Keratinocyte (primary cell): Measurements from ENCODE around the gene ARRB1. TPM values are rescaled to one million over a fixed set of nuclear protein-coding genes. Genes with fewer than 3 reads are reported as not detected.

ENCODE experiments used
- DNase-seq: peaks from one replicate; pipeline ENCODE4 v3.0.0-alpha.2; 2011; ENCODE audit warnings: low read depth, missing footprints, low spot score
- FAIRE-seq: peaks from 2 replicates; lab custom pipeline; 2011; peaks lifted over from hg19 to GRCh38; lab: Jason Lieb, UNC
- H2AFZ ChIP-seq: 2 replicates; pipeline ENCODE4 v1.6.0; 2012; ENCODE audit warnings: low read length, control low read depth, inconsistent platforms; ENCODE audit not compliant: control insufficient read depth
- H3K27ac ChIP-seq: 2 replicates; pipeline ENCODE4 v1.5.1; 2011; ENCODE audit warnings: low read length; ENCODE audit not compliant: control insufficient read depth, insufficient read depth
- H3K27me3 ChIP-seq: 3 replicates; pipeline ENCODE4 v1.6.0; 2011; ENCODE audit warnings: low read length; ENCODE audit not compliant: control insufficient read depth, insufficient read depth; ENCODE audit errors: extremely low read depth
- H3K36me3 ChIP-seq, 2 experiments: 2 replicates in 1 of 2; 3 replicates in 1 of 2; pipeline ENCODE4 v1.5.1; 2011; ENCODE audit warnings: low read length in 2 of 2, mild to moderate bottlenecking in 1 of 2; ENCODE audit not compliant: control insufficient read depth in 2 of 2, insufficient read depth in 2 of 2; ENCODE audit errors: extremely low read depth in 1 of 2
- H3K4me1 ChIP-seq: 3 replicates; pipeline ENCODE4 v1.5.1; 2011; ENCODE audit warnings: low read length; ENCODE audit not compliant: control insufficient read depth, insufficient read depth; ENCODE audit errors: extremely low read depth
- H3K4me2 ChIP-seq: 3 replicates; pipeline ENCODE4 v1.6.0; 2011; ENCODE audit warnings: low read depth, low read length; ENCODE audit not compliant: control insufficient read depth, insufficient read depth; ENCODE audit errors: extremely low read depth
- H3K4me3 ChIP-seq, 3 experiments: fragments of 200-600 bp in 1 of 3; sonication (generic) in 1 of 3; 2 replicates in 2 of 3; 3 replicates in 1 of 3; pipeline ENCODE4 v1.5.1; 2011 to 2016; ENCODE audit warnings: low read length in 3 of 3, mild to moderate bottlenecking in 3 of 3, control low read depth in 2 of 3, inconsistent platforms in 1 of 3, low read depth in 1 of 3, mixed read lengths in 1 of 3, mixed run types in 1 of 3, moderate library complexity in 1 of 3; ENCODE audit not compliant: control insufficient read depth in 2 of 3, insufficient read depth in 2 of 3; ENCODE audit errors: extremely low read depth in 1 of 3
- H3K79me2 ChIP-seq: 2 replicates; pipeline ENCODE4 v1.6.0; 2012; ENCODE audit warnings: low read length; ENCODE audit not compliant: control insufficient read depth, insufficient read depth
- H3K9ac ChIP-seq: 3 replicates; pipeline ENCODE4 v1.6.0; 2011; ENCODE audit warnings: low read length; ENCODE audit not compliant: control insufficient read depth, insufficient read depth; ENCODE audit errors: extremely low read depth
- H3K9me1 ChIP-seq: 3 replicates; pipeline ENCODE4 v1.6.0; 2011; ENCODE audit warnings: low read length; ENCODE audit not compliant: control insufficient read depth, insufficient read depth; ENCODE audit errors: extremely low read depth
- H3K9me3 ChIP-seq: 2 replicates; pipeline ENCODE4 v1.5.1; 2012; ENCODE audit warnings: low read depth, low read length; ENCODE audit not compliant: control insufficient read depth
- H4K20me1 ChIP-seq: 3 replicates; pipeline ENCODE4 v1.6.0; 2011; ENCODE audit warnings: low read length; ENCODE audit not compliant: control insufficient read depth, insufficient read depth; ENCODE audit errors: extremely low read depth
- EZH2 ChIP-seq: IDR thresholded peaks from one replicate; pipeline ENCODE4 v1.6.1; 2012; ENCODE audit warnings: inconsistent platforms, mild to moderate bottlenecking, low read length, moderate library complexity
- dilution Hi-C: fragments of 300-500 bp; cut with MboI; formaldehyde crosslinking; loops from one replicate; pipeline ENCODE4 v1.7.0; 2020; ENCODE audit warnings: low sequenced_read_pairs; ENCODE audit not compliant: extremely low pct_ligation_motif_present
- polyA minus RNA-seq, 3 experiments: library from RNA; depleted of rRNA, polyadenylated mRNA; stranded (reverse); fragments of >200 nt; gene quantifications; 1 replicate in 1 of 3; 2 replicates in 1 of 3; 3 replicates in 1 of 3; pipeline ENCODE4 v1.2.3, GENCODE V29; 2011
- polyA plus RNA-seq, 5 experiments: library from polyadenylated mRNA; depleted of rRNA in 3 of 5; stranded (reverse) in 3 of 5; stranded (forward) in 1 of 5; unstranded in 1 of 5; fragments of >200 nt; gene quantifications; 1 replicate in 1 of 5; 2 replicates in 3 of 5; 3 replicates in 1 of 5; pipeline versions ENCODE4 v1.2.1 to v1.2.3, GENCODE V29; 2011 to 2012; ENCODE audit warnings: missing spikeins in 2 of 5, low read depth in 1 of 5, low replicate concordance in 1 of 5
- TF ChIP-seq, protein P1 (sequence below), 3 experiments: IDR thresholded peaks in 1 of 3; conservative IDR thresholded peaks in 1 of 3; optimal IDR thresholded peaks in 1 of 3; 2 replicates in 2 of 3; 3 replicates in 1 of 3; pipeline versions ENCODE3 to v1.5.1; 2011; ENCODE audit warnings: low read length in 3 of 3, mild to moderate bottlenecking in 3 of 3, moderate library complexity in 2 of 3, control low read depth in 1 of 3, inconsistent platforms in 1 of 3; ENCODE audit not compliant: insufficient read depth in 2 of 3; ENCODE audit errors: extremely low read depth in 1 of 3

The ARRB1 gene
- polyA plus RNA-seq, result 0.94 to 1.9 TPM (median 1.8 TPM) in 3 replicates
- 3.3 TPM for polyA plus RNA-seq (2011; ENCODE audit: low read depth)
- 1.0 and 1.9 TPM in 2 replicates for polyA plus RNA-seq (2011; cell fraction: cytosol; rRNA removed)
- 1.5 and 2.2 TPM in 2 replicates for polyA plus RNA-seq (2011; cell fraction: nucleus; rRNA removed)
- polyA plus RNA-seq (2012; ENCODE audit: low replicate concordance), result 1.4 and 2.3 TPM in 2 replicates
- 3.2 to 5.7 TPM (median 3.7 TPM) in 3 replicates for polyA minus RNA-seq
- 1.7 TPM for polyA minus RNA-seq (2011; cell fraction: cytosol; rRNA and poly(A)+ RNA removed)
- polyA minus RNA-seq (2011; cell fraction: nucleus; rRNA and poly(A)+ RNA removed), result 2.5 and 2.6 TPM in 2 replicates

DNA sequence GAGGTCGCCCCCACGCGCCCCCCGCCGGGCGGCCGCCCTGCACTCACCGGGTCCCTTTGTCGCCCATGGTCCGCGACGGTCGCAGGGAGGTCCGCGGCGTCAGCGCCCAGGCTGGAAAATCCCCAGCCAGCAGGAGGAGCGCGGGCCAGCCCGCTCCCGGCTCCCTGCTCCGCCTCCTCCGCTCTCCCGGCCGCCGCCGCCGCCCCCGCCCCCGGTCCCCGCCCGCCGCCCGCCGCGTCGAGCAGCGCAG, at the start of gene ARRB1:
Gene ARRB1, minus strand, starts transcription at position 121 of the 250 bp plus-strand sequence. Its CDS starts 54 bp downstream, at position 67.
- Histone ChIP-seq H3K9me1 (no peaks in the 10 kb centered on the region), H3K79me2 (no peaks in the 10 kb centered on the region), H4K20me1 (no peaks in the 10 kb centered on the region), H3K4me3 (peak within 1 kb of the TSS; percentile 45 to 54 (median 46)), H2AFZ (peak within 1 kb of the TSS; percentile 87), H3K9ac (peak within 1 kb of the TSS; percentile 51), H3K27ac (no peak within 1 kb of the TSS), H3K27me3 (peaks cover 3% of the 10 kb centered on the region), H3K9me3 (no peaks in the 10 kb centered on the region), H3K36me3 (no peaks in the 10 kb centered on the region), H3K4me1 (peaks cover 14% of the 10 kb centered on the region), H3K4me2 (peak within 1 kb of the TSS; percentile 86)
- FAIRE-seq, result no peak
- no peak for DNase-seq
- no peak for TF ChIP-seq EZH2
- TF ChIP-seq, protein P1, sequence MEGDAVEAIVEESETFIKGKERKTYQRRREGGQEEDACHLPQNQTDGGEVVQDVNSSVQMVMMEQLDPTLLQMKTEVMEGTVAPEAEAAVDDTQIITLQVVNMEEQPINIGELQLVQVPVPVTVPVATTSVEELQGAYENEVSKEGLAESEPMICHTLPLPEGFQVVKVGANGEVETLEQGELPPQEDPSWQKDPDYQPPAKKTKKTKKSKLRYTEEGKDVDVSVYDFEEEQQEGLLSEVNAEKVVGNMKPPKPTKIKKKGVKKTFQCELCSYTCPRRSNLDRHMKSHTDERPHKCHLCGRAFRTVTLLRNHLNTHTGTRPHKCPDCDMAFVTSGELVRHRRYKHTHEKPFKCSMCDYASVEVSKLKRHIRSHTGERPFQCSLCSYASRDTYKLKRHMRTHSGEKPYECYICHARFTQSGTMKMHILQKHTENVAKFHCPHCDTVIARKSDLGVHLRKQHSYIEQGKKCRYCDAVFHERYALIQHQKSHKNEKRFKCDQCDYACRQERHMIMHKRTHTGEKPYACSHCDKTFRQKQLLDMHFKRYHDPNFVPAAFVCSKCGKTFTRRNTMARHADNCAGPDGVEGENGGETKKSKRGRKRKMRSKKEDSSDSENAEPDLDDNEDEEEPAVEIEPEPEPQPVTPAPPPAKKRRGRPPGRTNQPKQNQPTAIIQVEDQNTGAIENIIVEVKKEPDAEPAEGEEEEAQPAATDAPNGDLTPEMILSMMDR (optimal IDR thresholded peaks at IDR 0.05 in 1 of 3, IDR thresholded peaks at IDR 0.05 in 1 of 3, conservative IDR thresholded peaks at IDR 0.05 in 1 of 3; ENCODE audit: extremely low read depth in 1 of 3, insufficient read depth in 2 of 3, low read length in 3 of 3), result peak in 1 of 3 experiments; percentile 9
- dilution Hi-C loops, result no loop called here

DNA sequence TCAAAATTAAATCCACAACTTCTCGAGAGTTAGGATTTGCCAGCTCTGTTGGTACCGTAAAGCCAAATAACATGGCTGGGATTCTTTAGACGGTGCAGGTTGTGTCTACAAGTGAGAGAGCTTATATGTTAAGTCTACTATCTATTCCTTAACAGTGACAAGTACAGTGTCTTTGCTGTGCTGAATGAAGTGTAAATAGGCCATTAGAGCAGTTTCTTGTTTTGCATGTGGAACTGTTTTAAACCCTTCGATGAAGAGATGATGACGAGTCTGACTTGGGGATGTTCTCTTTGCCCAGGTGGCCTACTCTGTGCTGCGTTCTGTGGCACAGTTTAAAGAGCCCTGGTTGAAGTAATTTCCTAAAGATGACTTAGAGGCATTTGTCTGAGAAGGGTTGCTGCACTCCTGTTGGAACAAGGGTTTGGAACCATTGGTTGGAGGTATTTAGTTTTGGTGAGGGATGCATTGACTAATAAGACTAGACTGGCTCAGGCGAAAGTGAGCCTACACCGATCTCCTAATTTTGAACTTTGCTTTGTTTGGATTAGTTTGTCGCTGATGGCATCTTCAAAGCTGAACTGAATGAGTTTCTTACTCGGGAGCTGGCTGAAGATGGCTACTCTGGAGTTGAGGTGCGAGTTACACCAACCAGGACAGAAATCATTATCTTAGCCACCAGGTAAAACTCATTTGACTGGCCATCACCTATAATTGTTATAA, 48.8 kb upstream of the ARRB1 start:
- H4K20me1 ChIP-seq, result peaks cover 43% of the 10 kb centered on the region
- dilution Hi-C loops, result no loop called here
- DNase-seq (no peak), FAIRE-seq (no peak)
- H2AFZ ChIP-seq, result no peak overlapping the region
- peaks cover 25% of the 10 kb centered on the region for H3K4me1 ChIP-seq
- H3K36me3 ChIP-seq, result peaks cover 35 to 43% of the 10 kb centered on the region in 2 experiments
- H3K27ac ChIP-seq, result peak overlapping the region; percentile 94
- H3K9me3 ChIP-seq, result no peaks in the 10 kb centered on the region
- peaks cover 8% of the 10 kb centered on the region for H3K9me1 ChIP-seq
- peak overlapping the region; percentile 99 for H3K9ac ChIP-seq
- H3K79me2 ChIP-seq, result peaks cover 59% of the 10 kb centered on the region
- H3K27me3 ChIP-seq, result no peaks in the 10 kb centered on the region
- H3K4me2 ChIP-seq, result peak overlapping the region; percentile 48
- TF ChIP-seq EZH2, result no peak
- TF ChIP-seq, protein P1 (optimal IDR thresholded peaks at IDR 0.05 in 1 of 3, IDR thresholded peaks at IDR 0.05 in 1 of 3, conservative IDR thresholded peaks at IDR 0.05 in 1 of 3; ENCODE audit: extremely low read depth in 1 of 3, insufficient read depth in 2 of 3, low read length in 3 of 3), result no peak
- H3K4me3 ChIP-seq, result peak overlapping the region; percentile 85 to 94 (median 91)
